ENCODE data around the gene FREY1.

The FREY1 gene

DNA sequence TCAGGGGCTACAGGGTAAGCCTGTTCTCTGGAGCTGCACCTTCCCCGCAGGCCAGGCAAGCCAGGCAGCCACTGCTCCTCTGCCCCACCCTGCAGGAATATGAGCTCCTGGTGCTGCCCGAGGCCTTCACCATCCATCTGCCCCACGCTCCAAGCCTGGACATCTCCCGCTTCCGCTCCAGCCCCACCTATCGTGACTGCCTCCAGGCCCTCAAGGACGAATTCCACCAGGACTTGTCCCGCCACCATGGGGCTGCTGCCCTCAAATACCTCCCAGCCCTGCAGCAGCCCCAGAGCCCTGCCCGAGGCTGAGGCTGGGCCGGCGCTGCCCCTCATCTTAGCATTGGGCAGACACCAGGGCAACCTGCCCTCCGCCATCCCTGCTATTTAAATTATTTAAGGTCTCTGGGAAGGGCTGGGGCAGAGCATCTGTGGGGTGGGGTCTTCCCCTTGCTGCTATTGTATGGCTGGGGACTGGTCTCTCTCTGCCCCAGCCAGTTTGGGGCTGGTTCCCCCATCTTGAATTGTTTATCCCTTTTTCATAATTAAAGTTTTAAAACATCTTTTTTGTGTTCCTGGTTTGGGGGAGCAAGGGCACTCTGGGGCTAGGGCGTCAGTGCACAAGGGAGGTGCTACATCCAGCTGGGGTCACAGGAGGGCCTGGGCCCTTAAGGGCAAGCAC, 21.6 kb upstream of the FREY1 start:
- no peak for DNase-seq (ENCODE audit: low read depth in 3 of 3)

DNA sequence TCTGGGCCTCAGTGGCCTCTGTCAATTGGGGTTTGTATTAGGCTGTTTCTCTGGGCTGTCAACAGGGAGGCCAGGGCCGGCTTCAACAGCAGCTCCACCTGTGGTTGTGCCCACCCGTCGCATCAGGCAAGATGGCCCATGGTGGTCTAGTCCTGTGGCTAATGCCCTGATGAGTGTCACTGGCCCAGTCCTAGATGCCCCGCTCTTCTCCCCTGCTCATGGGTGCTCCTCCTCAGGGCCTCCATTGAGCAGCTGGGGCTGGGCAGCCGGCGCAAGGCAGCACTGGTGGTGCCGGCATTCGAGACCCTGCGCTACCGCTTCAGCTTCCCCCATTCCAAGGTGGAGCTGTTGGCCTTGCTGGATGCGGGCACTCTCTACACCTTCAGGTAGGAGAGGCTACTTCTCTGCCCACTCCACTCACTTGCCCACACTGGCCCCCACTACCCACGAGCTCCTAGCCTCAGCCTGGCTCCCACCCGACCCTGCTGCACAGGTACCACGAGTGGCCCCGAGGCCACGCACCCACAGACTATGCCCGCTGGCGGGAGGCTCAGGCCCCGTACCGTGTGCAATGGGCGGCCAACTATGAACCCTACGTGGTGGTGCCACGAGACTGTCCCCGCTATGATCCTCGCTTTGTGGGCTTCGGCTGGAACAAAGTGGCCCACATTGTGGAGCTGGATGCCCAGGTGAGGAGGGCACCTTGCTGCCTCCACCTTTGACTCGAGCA, 20.8 kb upstream of the FREY1 start:
- no peak for DNase-seq (ENCODE audit: low read depth in 3 of 3)

DNA sequence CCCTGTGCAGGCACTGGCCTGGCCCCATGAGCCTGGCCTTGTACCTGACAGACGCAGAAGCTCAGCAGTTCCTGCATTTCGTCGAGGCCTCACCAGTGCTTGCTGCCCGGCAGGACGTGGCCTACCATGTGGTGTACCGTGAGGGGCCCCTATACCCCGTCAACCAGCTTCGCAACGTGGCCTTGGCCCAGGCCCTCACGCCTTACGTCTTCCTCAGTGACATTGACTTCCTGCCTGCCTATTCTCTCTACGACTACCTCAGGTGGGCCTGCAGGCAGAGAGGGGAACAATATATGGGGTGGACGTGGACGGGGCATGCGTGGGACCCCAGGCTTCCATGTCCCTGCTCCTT, 20.2 kb upstream of the FREY1 start:
- DNase-seq (ENCODE audit: low read depth in 3 of 3) = no peak

DNA sequence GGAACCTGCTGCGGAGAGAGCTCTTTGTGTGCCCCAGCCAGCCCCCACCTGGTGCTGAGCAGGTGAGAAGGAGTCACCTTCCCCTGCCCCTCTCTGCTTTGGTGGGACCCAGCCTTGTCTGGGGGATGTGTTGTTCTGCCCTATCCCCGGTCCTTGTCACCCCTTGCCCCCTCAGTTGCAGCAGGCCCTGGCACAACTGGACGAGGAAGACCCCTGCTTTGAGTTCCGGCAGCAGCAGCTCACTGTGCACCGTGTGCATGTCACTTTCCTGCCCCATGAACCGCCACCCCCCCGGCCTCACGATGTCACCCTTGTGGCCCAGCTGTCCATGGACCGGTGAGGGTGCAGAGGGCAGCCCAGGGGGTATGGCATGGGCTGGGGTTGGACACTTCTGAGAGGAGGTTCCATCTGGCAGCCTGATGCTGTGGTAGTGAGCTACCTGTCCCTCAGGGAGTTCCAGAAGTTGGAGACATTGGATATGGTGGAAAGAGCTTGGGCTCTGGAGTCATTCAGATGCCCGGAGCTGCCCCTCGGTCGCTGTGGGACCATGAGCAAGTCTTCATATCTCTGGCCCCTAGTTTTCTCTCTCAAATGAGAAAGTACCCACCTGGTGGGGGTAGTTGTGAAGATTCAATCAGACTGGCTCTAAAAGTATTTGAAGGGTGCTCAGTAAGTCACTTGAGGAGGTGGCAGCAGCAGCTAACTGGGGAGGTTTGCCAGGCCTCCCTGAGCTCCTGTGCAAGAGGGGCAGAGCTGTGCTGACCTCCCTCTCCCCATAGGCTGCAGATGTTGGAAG, 19.7 kb upstream of the FREY1 start:
- no peak for DNase-seq (ENCODE audit: low read depth in 3 of 3)

DNA sequence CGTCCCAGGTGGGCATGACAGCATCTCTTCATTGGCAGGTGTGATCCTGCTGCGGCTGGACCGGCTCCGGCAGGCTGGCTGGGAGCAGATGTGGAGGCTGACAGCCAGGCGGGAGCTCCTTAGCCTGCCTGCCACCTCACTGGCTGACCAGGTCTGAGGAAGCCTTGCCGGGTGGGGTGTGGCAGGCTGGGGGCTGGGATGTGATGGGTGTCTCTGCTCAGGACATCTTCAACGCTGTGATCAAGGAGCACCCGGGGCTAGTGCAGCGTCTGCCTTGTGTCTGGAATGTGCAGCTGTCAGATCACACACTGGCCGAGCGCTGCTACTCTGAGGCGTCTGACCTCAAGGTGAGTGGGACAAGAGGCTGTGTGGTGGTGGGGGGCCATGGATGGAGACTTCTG, 18.9 kb upstream of the FREY1 start:
- no peak for DNase-seq (ENCODE audit: low read depth in 3 of 3)

DNA sequence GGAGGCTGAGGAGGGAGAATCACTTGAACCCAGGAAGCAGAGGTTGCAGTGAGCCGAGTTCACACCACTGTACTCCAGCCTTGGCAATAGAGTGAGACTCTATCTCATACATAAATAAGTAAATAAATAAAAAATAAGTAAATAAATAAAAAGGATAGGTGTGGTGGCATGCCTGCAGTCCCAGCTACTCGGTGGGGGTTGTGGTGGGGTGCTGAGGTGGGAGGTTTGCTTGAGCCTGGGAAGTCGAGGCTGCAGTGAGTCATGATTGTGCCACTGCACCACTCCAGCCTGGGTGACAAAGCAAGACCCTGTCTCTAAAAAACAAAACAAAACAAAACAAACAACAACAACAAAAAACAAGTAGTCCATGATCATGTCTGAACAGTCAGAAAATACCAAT, 18.5 kb upstream of the FREY1 start:
- DNase-seq (ENCODE audit: low read depth in 3 of 3) = no peak

DNA sequence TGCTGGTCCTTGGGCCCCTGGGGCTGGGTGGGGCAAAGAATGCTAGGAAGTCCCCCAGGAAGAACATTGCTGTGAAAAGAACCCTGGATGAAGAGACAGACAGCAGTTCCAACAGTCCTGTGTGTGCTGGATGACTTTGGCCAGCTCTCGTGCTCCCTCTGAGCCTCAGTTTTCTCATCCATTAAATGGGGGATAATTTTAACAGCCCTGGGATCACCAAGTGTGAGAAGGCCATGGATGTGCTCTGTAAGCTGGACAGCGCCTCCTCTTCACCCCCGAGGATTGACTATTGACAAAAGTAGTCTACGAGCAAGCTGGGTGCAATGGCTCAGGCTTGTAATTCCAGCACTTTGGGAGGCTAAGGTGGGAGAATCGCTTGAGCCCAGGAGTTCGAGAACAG, 17.9 kb upstream of the FREY1 start:
- DNase-seq (ENCODE audit: low read depth in 3 of 3) = no peak

DNA sequence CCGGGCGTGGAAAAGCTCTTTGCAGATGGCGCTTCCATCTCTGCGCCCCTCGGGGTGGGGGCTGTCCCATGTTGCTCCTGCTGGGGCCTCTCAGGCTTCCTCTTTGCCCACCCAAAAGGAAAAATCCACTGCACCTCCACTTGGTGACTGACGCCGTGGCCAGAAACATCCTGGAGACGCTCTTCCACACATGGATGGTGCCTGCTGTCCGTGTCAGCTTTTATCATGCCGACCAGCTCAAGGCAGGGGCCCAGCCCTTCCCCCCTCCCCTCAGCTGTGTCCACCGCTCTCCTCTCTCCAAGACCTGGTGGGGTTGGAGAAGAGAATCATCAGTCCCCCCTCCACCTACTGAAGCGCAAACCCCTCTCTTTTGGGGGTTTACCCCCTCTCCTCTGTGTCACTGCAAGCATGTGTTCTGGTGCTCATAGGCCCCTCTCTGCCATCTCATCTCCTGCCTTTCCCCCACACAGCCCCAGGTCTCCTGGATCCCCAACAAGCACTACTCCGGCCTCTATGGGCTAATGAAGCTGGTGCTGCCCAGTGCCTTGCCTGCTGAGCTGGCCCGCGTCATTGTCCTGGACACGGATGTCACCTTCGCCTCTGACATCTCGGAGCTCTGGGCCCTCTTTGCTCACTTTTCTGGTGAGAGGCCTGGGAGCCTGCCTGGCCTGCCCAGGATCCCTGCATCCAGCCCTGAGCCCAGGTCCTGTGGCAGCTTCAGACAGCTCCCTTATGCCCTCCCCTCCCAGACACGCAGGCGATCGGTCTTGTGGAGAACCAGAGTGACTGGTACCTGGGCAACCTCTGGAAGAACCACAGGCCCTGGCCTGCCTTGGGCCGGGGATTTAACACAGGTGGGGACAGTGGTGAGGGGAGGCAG, 17.2 kb upstream of the FREY1 start:
- no peak for DNase-seq (ENCODE audit: low read depth in 3 of 3)

DNA sequence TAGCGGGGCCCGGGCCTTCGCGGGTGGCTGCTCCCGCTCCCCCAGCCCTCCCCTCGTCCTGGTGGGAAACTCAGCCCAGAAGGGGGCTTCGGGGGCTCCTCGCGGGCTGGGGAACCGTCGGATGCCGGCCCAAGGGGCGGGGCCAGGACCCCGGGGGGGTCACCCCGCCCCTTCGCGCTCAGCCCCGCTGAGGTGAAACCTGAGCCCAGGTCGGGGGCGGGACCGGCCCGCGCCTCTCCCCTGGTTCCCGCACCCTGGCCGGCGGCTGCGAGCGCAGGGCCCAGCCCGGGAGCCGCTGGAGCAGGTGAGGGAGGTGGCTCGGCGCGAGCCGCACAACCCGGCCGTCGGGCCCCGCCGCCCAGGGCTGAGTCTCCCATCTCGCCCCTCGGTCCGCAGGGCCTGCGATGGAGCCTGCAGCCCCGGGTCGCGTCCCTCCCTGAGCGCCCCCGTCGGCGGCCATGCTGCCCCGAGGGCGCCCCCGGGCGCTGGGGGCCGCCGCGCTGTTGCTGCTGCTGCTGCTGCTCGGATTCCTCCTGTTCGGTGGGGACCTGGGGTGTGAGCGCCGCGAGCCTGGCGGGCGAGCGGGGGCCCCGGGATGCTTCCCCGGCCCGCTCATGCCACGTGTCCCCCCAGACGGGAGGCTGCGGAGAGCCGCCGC, 15.5 kb upstream of the FREY1 start, which contains the start of gene LARGE2:
Gene LARGE2 (plus strand): TSS at position 232 of the 658 bp plus-strand sequence. CDS start 227 bp downstream, at position 459.
- no peak for DNase-seq (ENCODE audit: low read depth in 3 of 3)

DNA sequence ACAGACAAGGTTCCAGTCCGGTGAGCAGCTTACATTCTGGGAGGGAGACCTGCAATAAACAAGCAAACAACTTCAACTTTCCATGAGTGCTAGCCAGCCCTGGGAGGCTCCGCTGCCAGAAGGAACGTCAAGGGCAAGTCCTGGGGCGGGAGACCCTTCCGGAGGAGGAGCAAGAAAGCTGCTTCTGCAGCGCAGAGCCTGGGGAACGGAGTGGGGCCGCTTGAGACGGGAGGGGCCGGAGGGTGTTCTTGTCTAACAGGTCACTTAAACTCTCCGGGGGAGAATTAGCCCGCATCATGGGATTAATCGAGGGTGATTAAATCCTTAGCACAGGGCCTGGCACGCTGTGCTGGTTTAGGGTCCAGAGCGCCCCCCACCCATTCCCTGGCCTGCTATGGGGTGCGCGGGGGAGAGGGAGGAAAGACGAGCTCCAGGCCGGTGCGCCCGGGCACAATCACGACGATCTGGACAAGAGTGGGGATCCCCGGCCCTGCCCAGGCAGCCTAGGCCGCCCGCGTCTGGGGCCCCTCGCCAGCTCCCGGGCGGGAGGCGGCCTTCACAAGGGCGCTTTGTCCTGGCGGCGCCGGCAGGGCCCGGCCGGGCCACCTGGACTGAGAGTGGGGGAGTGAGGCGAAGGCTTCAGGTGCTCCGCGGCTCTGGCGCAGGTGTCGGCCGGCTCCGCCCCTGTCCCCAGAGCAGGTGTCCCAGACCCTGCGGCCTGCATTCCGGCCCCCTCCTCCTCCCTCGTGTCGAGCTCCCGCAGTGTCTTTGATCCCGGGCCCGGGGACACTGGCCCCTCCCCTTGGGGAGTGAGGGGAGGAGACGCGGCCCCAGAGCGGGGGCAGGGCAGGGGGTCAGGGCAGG, 14.7 kb upstream of the FREY1 start:
- DNase-seq (ENCODE audit: low read depth in 3 of 3) = no peak

DNA sequence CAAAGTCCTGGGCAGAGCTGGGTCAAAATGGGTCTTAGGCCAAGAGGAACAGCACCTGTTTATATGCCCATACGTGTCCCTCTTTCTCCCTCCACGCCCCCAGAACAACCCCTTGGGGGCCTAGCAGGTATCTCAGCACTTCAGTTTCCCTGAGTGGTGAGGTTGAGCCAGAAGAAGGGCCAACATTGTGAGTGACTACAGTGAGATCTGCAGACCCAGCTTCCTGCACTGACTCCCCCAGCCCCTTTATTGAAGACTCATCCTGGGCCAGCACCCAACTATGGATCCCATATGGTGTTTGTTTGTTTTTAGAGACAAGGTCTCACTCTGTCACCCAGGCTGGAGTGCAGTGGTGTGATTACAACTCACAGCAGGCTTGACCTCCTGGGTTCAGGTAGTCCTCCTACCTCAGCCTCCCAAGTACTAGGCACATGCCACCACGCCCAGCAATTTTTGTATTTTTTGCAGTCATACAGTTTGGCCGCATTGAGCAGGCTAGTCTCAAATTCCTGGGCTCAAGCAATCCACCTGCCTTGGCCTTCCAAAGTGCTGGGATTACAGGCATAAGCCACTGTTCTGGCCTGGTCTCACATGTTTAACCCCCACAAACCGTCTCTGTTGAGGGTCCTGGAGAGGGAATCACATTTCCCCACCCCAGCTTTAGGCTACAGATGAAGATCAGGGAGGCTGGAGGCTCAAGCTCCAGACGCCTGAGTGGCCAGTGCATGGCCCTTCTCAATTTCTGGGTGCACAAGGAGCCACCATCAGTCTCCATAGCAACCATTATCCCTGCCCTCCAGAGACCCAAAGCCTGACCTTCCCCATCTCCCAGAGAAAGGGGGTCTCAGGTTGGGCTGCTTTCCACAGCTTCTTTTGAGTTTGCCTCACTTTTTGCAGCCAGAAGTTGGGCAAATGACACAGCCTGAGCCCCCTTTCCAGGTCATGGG, 13.7 kb upstream of the FREY1 start:
- DNase-seq (ENCODE audit: low read depth in 3 of 3) = no peak

DNA sequence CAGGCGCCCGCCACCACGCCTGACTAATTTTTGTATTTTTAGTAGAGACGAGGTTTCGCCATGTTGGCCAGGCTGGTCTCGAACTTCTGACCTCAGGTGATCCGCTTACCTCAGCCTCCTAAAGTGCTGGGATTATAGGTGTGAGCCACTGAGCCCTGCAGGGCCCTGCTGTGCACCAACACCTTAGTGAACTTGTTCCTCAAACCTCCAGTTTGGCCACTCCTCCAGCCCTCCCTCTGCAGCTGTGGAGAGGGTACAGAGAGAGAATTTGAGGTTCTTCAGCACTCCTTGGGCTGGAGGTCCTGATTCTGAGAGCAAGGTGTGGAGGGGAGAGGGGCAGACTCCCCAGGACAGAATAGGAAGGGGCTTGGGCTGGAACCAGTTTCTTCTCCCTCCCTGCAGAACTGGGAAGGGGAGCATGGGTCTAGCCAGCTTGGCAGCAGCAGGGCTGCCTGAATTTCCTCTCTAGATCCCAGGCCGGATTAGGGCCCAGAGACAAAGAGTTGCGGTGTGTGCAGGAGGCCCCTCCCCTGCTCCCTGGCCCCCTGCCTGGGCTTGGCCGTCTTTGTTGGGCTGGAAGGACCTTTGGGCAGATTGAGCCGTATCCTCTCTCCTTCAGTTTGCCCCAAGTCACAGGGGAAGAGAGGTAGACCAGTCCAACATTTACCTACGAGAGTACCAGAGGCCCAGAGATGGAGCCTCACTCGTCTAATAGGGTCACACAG, 12.9 kb upstream of the FREY1 start:
- no peak for DNase-seq (ENCODE audit: low read depth in 3 of 3)

DNA sequence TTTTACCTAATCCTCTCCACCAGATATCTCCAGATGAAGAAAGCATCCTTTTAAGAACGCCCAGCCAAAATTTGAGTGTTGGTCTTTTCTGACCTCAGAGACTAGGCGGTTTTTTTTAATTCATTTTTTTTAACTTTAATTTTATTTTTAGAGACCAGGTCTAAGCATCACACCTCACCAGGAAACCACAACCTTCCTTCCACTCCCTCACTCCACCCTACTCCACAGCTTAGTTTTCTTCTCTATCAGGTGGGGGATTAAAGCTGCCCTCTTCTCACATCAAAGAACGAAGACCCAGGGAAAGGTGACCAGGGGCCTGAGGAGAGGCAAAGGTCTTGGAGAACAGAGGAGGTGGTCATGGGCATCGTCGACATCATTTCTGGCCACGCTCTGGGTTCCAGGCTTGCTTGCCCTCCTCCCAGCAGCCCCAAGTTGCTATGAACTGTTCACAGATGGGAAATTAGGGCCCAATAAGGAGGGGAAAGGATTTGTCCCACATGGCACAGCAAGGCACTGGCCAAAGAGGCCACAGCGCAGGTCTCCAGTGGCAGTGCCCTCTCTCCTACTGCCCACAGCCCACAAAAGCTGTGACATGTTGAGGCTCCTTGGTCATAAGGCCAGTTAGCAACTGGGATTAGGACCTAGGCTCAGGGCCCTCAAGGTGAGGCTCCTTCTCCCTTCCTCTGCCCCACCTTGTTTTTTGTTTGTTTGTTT, 12.0 kb upstream of the FREY1 start:
- DNase-seq (ENCODE audit: low read depth in 3 of 3) = no peak

DNA sequence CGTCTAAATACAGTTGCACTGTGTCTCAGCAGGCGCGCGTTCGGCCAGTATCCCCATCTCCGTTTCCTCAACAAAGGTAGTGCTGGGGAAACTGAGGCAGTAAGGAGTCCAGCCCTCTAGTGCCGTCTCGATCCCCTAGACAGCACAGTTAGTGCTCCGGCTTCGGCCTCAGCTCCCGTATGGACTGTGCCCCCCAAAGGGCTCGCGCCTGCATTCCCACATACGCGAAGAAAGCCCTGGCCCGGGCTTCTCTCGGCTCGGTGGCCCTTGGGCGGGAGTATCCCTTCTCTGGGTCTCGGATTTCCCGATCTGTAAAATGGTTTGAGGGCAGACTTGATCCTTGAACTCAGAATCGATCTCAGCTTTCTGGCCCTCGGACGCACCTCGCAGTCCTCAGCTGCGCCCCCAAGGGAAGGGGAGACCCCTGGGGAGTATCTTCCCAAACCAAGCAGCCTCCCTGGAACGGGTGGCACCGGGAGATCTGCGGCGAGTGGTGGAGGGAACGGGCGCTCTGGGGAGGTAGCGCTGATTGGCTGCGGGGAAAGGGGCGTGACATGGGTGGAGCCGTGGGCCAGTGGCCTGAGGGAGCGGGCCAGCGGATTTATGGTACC, 11.4 kb upstream of the FREY1 start:
- peak in 2 of 3 experiments; percentile 38 to 66 for DNase-seq (ENCODE audit: low read depth in 3 of 3)

DNA sequence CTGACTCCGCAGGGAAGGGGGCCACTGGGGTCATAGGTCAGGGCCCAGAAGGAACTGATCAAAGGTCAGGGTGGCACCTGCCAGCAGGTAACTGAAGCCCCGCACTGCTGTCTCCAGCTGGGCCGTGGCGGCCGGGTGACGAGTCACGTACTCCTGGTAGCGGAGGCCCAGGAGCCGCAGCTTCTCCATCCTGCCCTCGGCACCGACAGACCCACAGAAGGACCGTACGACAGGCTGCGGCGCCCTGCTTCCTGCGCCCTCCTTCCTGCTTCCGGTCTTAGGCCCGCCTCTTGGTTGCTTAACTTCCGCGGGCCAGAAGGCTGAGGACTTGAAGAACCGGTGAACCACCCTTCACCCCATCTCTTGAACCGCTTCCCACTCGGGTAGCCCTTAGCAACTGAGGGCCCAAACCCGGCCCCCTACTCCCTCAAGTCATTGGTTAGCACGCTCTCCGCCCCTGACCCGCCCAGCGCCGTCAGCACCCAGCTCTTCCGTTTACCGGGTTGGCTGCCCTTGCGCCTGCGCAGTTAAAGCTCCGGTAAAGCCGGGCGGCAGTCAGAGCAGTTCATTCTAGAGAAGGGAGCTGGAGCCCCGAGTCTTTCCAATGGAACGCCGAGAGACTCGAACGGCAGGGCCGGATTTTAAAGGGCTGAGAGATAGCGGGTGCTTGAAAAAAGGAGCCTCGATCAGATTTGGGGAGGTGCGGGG, 10.7 kb upstream of the FREY1 start, which contains the start of gene PEX16:
Gene PEX16 (minus strand): TSS at position 255 of the 708 bp plus-strand sequence. CDS start 66 bp downstream, at position 189.
- peak; percentile 90 to 94 (median 91) for DNase-seq (ENCODE audit: low read depth in 3 of 3)

DNA sequence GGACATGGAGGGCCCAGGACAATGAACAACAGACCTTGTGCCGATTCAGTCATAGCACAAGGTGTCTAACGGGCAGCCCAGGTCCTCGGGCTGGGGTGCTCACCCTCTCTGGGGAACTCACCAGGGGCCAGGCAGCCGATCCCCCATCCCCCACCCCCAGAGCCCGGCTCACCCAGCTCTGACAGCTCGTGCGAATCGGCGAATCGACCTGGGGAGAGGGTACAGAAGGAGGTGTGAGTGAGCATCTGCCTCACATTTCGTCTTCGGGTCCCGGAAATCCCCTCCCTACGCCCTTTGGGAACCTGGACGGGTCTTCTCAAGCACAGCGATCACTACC, 10.2 kb upstream of the FREY1 start:
- DNase-seq (ENCODE audit: low read depth in 3 of 3) = no peak

DNA sequence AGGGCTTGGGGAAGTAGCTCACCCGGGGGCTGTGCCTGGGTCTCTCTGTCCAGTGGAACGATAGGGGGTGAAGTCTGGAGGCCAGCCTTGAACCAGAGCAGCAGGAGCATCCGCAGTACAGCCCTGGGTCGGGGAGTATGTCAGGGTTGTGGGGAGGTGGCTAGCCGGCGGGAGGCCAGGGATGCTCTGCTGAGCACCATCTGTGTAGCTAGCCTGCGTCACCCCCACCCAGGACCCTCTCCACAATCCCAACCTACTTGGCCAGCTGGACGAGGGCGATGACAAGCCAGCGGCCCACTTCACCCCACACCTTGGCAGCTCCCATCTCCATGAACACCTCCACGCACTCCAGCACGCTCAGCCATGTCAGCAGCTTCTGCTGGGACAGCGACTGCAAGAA, 8.4 kb upstream of the FREY1 start:
- DNase-seq (ENCODE audit: low read depth in 3 of 3) = no peak
